ENCODE data around the gene SLC17A5. TPM values are rescaled to one million over a fixed set of nuclear protein-coding genes. Genes with fewer than 3 reads are reported as not detected.

The SLC17A5 gene
- total and polyA plus RNA-seq, 9 of the 15 experiments (the other 6 are each of a cell fraction or from before 2014, with no cell fraction given) = 1.3 to 7.2 (median 3.4) TPM

GRCh38 chr6:73637404-73637803, 16.4 kb downstream of the SLC17A5 start (continued):
- no peak for TF ChIP-seq PRDM10 (IDR thresholded peaks at IDR 0.05; ENCODE audit: partially characterized antibody)
- TF ChIP-seq HNRNPH1 (optimal IDR thresholded peaks at IDR 0.05; ENCODE audit: low read depth, low read length) = no peak
- no peak for TF ChIP-seq MITF (IDR thresholded peaks at IDR 0.05)
- TF ChIP-seq MED1 (CRISPR knock-in tag; IDR thresholded peaks at IDR 0.05; ENCODE audit: borderline replicate concordance) = no peak
- TF ChIP-seq HSF4 (CRISPR knock-in tag; IDR thresholded peaks at IDR 0.05; ENCODE audit: borderline replicate concordance) = no peak
- TF ChIP-seq CEBPG (CRISPR knock-in tag; IDR thresholded peaks at IDR 0.05) = no peak
- no peak for TF ChIP-seq CEBPG (tag; conservative IDR thresholded peaks at IDR 0.05 in 1 of 2, IDR thresholded peaks at IDR 0.05 in 1 of 2)

All from K562 (cell line).